HEK293 (cell line): ENCODE data around the gene FGFR4.

ENCODE experiments used
- BCL11A ChIP-seq: fragments of 450-650 bp; formaldehyde crosslinking; IDR thresholded peaks from 2 replicates; pipeline ENCODE4 v1.5.1; 2016; ENCODE audit warnings: low read depth, missing biosample characterization, missing genetic modification characterization
- CTCF ChIP-seq: fragments of 450-650 bp; formaldehyde crosslinking; IDR thresholded peaks from 2 replicates; pipeline ENCODE4 v1.5.1; 2016; ENCODE audit warnings: missing biosample characterization, missing genetic modification characterization
- SCRT2 ChIP-seq: fragments of 450-650 bp; formaldehyde crosslinking; IDR thresholded peaks from 2 replicates; pipeline ENCODE4 v1.5.1; 2016; ENCODE audit warnings: missing biosample characterization, missing genetic modification characterization
- ZBTB17 ChIP-seq: fragments of 450-650 bp; formaldehyde crosslinking; IDR thresholded peaks from 2 replicates; pipeline ENCODE4 v1.5.1; 2016; ENCODE audit warnings: missing biosample characterization, missing genetic modification characterization
- ZNF223 ChIP-seq: fragments of 450-650 bp; formaldehyde crosslinking; IDR thresholded peaks from 2 replicates; pipeline ENCODE4 v1.5.1; 2016; ENCODE audit warnings: missing biosample characterization, missing genetic modification characterization
- ZNF23 ChIP-seq: fragments of 450-650 bp; formaldehyde crosslinking; IDR thresholded peaks from 2 replicates; pipeline ENCODE4 v1.5.1; 2016; ENCODE audit warnings: missing biosample characterization, missing genetic modification characterization, borderline replicate concordance
- ZNF423 ChIP-seq: fragments of 450-650 bp; formaldehyde crosslinking; IDR thresholded peaks from 2 replicates; pipeline ENCODE4 v1.5.1; 2016; ENCODE audit warnings: missing biosample characterization, missing genetic modification characterization
- ZNF549 ChIP-seq: fragments of 450-650 bp; IDR thresholded peaks from 2 replicates; pipeline ENCODE4 v1.5.1; 2018; ENCODE audit warnings: missing biosample characterization, missing genetic modification characterization, mild to moderate bottlenecking, inconsistent platforms, moderate library complexity
- ZNF707 ChIP-seq: fragments of 450-650 bp; formaldehyde crosslinking; IDR thresholded peaks from 2 replicates; pipeline ENCODE4 v1.5.1; 2016; ENCODE audit warnings: missing biosample characterization, missing genetic modification characterization
- ZNF76 ChIP-seq: fragments of 450-650 bp; formaldehyde crosslinking; IDR thresholded peaks from 2 replicates; pipeline ENCODE4; 2016; ENCODE audit warnings: low read depth, missing biosample characterization, missing genetic modification characterization, borderline replicate concordance

- TF ChIP-seq ZNF76 (no peak), ZNF223 (no peak), CTCF (tag by site-specific recombination) (no peak), SCRT2 (tag by site-specific recombination) (no peak), BCL11A (tag by site-specific recombination) (no peak), ZNF707 (no peak), ZNF23 (tag by site-specific recombination) (no peak), ZNF423 (tag by site-specific recombination) (no peak), ZBTB17 (tag by site-specific recombination) (no peak), ZNF549 (tag by site-specific recombination) (no peak)
Observed at GRCh38 chr5:177083357-177083756, 3.4 kb upstream of the FGFR4 start.
